Fibroblast of villous mesenchyme (primary cell): Measurements from ENCODE around the gene ZNF638. TPM values are rescaled to one million over a fixed set of nuclear protein-coding genes. Genes with fewer than 3 reads are reported as not detected.

ENCODE experiments used
- DNase-seq: peaks from one replicate; pipeline ENCODE4 v3.0.0-alpha.2; 2010; ENCODE audit warnings: low read depth
- H3K4me3 ChIP-seq: 2 replicates; pipeline ENCODE4 v1.5.1; 2011; ENCODE audit warnings: low read depth, mild to moderate bottlenecking, low read length
- total RNA-seq: library from RNA; depleted of rRNA; stranded (reverse); fragments of >200 nt; gene quantifications from 2 replicates; pipeline ENCODE4 v1.2.3, GENCODE V29; 2012
- TF ChIP-seq, protein P1 (sequence below): IDR thresholded peaks from 2 replicates; pipeline ENCODE4 v1.5.1; 2012; ENCODE audit warnings: low read depth, mild to moderate bottlenecking, low read length; ENCODE audit not compliant: insufficient read depth

ZNF638 gene
- total RNA-seq, 1 donor = 139 TPM

DNA sequence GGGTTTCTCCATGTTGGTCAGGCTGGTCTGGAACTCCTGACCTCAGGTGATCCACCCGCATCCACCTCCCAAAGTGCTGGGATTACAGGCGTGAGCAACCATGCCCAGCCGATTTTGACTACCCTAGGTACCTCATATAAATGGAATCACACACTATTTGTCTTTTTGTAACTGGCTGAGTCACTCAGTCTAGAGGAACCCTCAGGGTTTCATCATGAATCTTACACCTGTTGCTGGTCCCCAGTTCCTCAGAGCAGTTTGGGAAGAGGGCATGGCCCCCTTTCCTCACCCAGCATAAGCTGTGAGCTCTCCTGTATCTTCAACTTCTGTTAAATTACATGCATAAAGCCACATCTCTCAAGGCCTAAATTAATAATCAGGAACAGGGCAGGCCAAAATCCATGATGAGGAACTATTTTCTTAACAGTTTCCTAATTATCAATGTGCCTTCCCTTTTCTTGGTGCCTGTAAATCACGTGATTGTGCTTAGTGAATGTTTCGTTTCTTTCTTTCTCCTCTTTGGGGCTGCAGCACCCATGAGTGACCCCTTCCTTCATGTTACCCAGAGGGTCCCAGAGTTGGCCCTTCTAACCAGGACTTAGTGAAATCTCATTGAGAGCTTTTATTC, 142.6 kb downstream of the ZNF638 start:
- H3K4me3 ChIP-seq = no peak overlapping the region
- DNase-seq = no peak
- TF ChIP-seq, protein P1, sequence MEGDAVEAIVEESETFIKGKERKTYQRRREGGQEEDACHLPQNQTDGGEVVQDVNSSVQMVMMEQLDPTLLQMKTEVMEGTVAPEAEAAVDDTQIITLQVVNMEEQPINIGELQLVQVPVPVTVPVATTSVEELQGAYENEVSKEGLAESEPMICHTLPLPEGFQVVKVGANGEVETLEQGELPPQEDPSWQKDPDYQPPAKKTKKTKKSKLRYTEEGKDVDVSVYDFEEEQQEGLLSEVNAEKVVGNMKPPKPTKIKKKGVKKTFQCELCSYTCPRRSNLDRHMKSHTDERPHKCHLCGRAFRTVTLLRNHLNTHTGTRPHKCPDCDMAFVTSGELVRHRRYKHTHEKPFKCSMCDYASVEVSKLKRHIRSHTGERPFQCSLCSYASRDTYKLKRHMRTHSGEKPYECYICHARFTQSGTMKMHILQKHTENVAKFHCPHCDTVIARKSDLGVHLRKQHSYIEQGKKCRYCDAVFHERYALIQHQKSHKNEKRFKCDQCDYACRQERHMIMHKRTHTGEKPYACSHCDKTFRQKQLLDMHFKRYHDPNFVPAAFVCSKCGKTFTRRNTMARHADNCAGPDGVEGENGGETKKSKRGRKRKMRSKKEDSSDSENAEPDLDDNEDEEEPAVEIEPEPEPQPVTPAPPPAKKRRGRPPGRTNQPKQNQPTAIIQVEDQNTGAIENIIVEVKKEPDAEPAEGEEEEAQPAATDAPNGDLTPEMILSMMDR = no peak

DNA sequence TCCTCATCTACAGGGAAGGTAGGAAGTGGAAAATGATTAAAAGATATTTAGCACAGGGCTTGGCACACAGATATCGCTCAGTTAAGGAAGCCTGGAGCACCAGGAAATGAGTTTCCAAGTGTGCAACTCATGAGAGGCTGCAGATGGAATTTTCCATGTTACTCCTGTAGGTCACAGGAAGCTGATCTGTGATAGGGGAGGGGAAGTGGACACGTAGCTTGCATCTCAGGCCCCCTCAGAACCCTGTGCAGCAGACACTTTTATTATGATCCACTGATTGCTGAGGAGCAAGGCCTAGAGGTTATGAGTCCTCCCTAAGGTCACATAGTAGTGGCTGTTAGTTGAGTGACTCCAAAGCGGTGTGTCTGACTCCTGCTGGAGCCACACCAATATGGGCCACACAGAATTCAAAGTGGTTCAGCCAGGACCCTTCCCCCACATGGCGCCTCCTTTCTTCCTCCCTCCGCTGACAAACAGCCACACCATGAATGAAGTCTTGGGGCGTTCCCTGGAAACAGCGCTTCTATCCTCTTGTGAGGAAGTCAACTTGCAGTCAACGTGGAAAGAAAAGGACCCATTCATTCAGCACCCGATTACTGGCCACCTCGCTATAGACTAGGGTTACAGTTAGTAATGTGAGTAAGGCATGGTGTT, 143.3 kb downstream of the ZNF638 start:
- H3K4me3 ChIP-seq = no peak overlapping the region
- no peak for DNase-seq
- TF ChIP-seq, protein P1 = no peak

DNA sequence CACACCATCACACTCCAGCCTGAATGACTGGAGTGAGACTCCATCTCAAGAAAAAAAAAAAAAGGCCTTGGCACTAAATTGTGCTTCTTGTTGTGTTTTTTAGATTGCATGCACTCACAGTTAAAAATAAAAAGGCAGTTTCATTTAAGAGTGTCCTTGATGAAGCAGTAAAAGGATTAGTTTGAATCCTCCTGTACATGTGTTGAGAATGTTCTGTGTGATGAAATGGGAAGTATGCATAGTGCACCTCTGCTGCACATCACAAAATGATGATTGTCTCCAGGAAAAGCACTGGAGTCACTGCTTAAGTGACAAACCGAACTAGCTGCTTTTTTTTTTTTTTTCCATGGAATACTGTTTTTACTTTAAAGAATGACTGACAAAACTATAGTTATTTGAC, 144.9 kb downstream of the ZNF638 start:
- no peak for DNase-seq

DNA sequence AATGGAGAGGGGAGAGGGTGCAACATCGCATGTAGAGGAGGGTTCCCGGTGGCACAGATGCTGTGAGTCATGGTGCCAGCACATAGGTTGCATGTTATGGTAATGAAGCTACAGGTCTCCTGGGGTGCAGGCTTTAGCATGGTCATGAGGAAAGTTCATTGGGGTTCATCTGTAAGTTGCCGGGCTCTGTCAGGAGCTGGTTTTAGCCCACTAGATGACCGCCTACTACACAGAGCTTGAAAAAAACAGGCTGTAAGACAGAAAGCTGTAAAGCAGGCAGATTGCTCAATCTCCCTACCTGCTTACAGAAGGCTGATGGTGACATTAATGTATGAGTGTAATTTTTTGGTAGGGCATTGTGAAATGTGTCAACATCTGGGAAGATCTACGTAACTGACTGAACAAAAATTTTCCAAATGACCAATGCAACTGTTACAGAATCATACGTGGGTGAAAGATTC, 145.7 kb downstream of the ZNF638 start:
- DNase-seq = no peak
- TF ChIP-seq, protein P1 = no peak
- no peak overlapping the region for H3K4me3 ChIP-seq

More for the DNA sequence above, 144.9 kb downstream of the ZNF638 start:
- TF ChIP-seq, protein P1 = no peak
- no peak overlapping the region for H3K4me3 ChIP-seq

DNA sequence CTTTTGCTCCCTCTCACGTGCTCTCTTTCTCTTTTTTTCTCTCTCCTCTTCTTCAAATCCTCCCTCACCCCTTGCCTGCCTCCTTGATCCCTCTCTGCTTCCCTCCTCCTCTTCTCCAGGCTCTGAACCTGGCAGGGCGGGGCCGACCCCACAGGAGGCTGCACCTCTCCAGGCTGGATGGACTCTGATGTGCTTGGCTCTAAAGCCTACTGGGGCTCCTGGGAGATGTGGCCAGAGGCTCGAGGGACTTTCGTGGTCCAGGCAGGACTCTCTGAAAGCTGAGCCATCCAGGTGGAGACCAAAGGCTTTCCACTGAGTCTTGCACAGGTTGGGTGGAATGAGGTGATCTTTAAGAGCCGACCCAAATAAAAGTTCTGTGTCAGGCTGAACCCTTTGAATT, 147.2 kb downstream of the ZNF638 start:
- TF ChIP-seq, protein P1 = no peak
- H3K4me3 ChIP-seq = no peak overlapping the region
- no peak for DNase-seq

DNA sequence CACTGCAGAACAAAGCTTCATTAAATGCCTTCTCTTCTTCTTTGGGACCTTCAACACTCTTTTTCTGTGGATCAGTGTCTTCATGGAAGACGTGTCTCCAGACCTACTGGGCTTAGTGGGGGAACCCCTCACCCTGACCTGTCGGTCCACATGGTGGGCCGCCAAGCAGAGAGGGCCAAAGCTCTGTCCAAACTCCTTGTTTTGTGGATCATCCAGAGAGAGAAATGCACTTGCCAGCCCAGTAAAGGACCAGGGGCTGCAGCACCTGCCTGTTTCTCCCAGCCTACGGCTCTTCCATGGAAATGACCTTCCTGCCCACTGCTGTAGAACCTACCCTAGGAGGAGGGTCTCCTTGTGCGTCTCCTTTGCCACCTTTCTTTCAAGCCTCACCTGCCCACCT, 147.7 kb downstream of the ZNF638 start:
- TF ChIP-seq, protein P1 = no peak
- H3K4me3 ChIP-seq = no peak overlapping the region
- no peak for DNase-seq
